ENCODE measurements around the gene SNORC.
A peak's percentile ranks its signal among the peaks of the same experiment; 100 is the strongest.

SNORC gene

GRCh38 chr2:232873909-232874641, 4.0 kb downstream of the SNORC start:
- no peak overlapping the region for H3K27ac ChIP-seq
- no peak for TF ChIP-seq CTCF (conservative IDR thresholded peaks at IDR 0.05)

- no peak for TF ChIP-seq CTCF (conservative IDR thresholded peaks at IDR 0.05)
- no peak overlapping the region; the same call in 1 of the 2 replicates for H3K27ac ChIP-seq
These were observed 4.7 kb downstream of the SNORC start for GRCh38 chr2:232874677-232875223.

GRCh38 chr2:232875256-232876121, 5.4 kb downstream of the SNORC start:
- no peak for TF ChIP-seq CTCF (conservative IDR thresholded peaks at IDR 0.05)
- peak overlapping the region; percentile 72 for H3K27ac ChIP-seq

GRCh38 chr2:232876161-232876977, 6.3 kb downstream of the SNORC start:
- peak overlapping the region; percentile 72 for H3K27ac ChIP-seq
- TF ChIP-seq CTCF (conservative IDR thresholded peaks at IDR 0.05), result peak; percentile 43

GRCh38 chr2:232876978-232877441, 6.9 kb downstream of the SNORC start:
- peak overlapping the region; percentile 72 for H3K27ac ChIP-seq
- no peak for TF ChIP-seq CTCF (conservative IDR thresholded peaks at IDR 0.05)

GRCh38 chr2:232877940-232878511, 8.0 kb downstream of the SNORC start:
- TF ChIP-seq CTCF (conservative IDR thresholded peaks at IDR 0.05), result no peak
- no peak overlapping the region for H3K27ac ChIP-seq
